ENCODE data around the gene KIAA1958.
"Not testable (repeated sequence)": the region's sequence is repeated elsewhere in the genome, so short reads cannot be mapped to it uniquely, and the experiment has no call there.

KIAA1958 gene

DNA sequence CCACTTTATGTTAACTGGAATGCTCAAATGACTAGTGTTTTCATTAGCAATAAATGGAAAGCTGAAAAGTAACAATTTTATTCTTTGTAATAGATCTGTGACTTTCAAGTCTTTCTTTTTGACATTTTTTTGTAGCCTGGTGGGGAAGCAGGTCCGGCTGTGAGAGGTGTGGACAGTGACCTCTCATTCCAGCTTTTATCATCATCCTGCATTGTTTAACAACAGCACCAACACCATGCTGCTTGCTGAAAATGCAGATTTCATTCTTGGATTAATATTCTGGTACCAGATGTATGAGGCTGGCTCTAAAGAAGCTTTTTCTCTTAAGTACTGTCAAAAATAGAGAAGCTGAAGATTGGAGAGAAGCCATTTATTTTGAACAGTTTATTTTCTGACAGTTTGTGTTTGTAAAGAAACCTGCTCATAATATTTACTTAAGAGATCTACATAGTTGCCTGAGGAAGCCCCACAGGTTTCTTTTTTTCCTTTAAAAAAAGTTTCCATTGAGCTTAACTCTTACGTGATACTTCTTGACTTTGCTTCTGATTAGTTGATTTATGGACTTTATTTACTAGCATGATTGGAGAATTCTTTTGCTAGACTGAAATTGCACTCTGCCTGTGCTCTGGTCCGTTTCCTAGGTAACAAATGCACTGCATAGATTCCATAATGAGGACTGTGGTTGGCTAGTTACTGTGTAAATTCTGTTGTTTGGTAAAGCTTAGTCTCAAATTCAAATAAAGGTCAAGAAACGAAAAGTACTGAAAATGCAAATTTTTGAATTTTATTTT is 3.4 kb downstream of the KIAA1958 start:
- in situ Hi-C loops (cut with MboI; ENCODE audit: low sequenced_read_pairs), result no loop called here

DNA sequence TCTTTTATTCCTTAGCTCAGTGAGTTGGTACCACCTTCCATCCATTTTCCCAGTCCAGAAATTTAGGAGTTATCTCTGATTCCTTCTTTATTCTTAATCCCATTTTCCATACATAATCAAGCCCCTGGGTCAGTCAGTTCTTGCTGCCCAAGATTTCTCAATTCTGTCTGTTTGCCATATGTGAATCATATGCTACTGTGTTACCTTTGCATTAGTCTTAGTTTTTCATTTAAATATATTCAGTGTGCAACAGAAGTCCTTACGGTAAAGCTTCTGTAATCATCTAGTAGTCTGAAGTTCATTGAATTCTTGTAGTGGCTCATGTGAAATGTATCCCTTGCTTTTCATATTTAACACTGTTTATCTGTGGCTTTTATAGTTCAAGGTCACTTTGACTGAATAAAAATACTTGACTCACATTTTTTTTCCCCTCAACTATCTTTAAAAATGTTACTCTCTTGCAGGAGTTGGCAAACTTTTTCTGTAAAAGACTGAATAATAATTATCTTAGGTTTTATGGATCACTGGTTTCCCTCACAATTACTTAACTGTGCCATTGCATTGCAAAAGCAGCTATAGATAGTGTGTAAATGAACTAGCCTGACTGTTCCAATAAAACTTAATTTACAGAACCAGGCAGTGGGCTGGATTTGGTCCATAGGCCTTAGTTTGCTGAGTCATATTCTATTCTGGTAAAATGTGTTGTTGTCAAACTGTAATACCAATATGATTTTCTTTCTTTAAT is 6.9 kb downstream of the KIAA1958 start:
- in situ Hi-C loops (cut with MboI; ENCODE audit: low sequenced_read_pairs), result no loop called here

DNA sequence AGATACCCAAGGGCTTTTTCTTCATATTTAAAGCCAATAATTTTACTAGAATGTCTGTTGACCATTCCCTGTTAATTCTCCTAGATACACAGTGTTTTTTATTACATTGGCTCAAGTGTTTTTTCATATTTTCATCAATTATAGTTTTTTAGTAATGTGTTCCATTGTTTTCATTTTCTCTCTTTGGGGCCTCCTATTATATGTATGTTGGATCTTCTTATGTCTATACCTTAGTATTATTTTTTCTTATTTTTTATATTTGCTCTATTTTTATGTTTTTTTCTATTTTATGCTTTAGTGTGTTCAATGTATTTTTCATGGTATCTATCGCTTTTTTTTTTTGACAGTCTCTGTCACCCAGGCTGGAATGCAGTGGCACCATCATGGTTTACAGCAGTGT is 7.5 kb downstream of the KIAA1958 start:
- in situ Hi-C loops (cut with MboI; ENCODE audit: low sequenced_read_pairs), result no loop called here

DNA sequence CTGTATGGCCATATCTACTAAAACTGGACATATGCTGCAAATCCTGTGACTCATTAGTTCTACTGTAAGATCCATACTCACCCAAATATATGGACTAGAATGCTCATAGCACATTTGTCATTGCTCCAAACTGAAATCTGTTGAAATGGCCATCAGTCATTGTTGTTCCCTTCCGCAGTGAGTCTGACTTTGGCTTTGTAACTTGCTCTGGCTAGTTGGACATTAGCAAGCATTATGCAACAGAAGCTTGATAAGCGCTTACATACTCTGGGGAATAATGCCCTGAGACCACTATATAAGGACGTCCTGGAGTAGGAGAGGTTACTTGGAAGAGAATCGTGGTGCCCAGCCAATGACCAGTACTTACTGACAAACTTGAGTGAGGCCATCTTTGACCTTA is 9.0 kb downstream of the KIAA1958 start:
- in situ Hi-C loops (cut with MboI; ENCODE audit: low sequenced_read_pairs), result no loop called here

DNA sequence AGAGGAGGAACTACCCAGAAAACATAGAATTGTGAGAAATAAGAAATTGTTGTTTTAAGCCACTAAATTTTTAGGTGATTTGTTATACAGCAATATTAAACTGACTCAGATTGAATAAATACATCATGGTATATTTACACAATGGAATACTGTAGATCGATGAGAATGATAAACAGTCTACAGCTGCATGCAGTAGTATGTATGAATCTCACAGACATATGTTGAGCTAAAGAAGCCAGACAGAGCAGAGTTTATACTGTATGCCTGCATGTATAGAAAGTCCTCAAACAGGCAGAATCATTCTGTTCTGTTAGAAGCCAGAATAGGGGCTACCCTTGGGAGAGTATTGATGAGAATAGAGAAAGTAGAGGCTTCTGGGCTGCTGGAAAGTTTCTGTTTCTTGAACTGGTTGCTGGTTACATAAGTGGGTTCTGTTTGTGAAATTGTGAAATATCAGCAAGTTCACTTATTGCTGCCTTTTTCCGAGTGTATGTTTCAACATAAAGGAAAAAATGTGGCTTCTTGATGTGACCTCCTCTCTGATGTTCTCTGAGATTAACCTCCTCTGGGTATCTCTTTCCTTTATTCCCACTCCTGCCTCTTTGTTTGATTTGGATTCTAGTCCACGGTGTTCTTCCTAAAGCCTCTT is 9.6 kb downstream of the KIAA1958 start:
- in situ Hi-C loops (cut with MboI; ENCODE audit: low sequenced_read_pairs), result no loop called here

DNA sequence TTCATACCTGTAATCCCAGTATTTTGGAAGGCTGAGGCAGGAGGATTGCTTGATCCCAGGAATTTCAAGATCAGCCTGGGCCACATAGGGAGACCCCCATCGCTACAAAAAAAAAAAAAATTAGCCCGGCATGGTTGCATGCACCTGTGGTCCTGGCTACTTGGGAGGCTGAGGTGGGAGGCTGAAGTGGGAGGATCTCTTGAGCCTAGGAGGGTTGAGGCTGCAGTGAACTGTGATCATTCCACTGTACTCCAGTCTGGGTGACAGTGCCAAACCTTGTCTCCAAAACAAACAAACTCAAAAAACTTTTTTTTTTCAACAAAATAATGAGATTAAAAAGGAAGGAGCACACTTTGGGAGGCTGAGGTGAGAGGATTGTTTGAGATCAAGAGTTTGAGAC is 14.2 kb downstream of the KIAA1958 start:
- in situ Hi-C loops (cut with MboI; ENCODE audit: low sequenced_read_pairs), result no loop called here

DNA sequence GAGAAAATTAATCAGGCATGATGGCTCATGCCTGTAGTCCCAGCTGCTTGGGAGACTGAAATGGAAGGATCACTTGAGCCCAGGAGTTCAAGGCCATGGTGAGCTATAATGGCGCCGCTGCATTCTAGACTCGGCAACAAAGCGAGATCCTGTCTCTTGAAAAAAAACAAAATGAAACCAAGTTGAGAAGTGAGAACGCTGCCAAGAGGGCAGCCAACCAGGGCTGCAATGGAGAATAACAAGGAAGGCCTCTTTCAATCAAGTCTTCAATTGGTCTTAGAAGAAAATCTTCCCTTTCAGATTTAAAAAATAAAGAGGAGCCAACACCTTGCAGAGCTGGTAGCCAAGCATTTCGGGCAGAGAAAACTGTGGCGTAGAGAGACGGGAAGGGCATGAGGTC is 14.7 kb downstream of the KIAA1958 start:
- in situ Hi-C loops (cut with MboI; ENCODE audit: low sequenced_read_pairs), result no loop called here

DNA sequence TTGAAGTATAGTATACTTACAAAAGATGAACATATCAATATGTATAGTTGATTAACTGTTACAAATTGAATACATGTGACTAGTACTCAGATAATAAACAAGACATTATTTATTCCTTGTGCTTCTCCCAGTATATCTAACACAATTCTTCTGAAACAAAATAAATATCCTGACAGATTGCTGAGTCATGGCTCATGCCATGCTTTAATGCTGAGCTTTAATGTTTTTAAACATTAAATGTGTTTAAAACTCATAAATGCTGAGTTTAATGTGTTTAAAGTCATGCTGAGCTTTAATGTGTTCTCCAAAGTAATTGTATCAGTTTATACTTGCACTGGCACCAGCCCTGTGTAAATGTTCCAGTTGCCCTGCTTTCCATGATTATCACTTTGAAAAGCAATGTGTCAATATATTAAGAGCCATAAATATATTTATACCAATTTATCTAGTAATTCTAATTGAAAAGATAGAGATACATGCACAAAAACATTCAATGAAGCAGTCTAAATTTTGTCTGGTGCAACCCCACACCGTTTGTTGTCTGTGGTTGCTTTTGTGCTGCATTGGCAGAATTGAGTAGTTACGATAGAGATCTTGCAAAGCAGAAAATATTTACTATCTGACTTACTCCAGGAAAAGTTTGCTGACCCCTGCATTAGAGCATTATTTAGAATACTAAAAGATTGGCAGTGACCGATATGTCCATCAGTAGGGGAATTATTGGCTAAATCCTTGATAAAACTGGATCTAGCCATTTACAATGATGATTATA is 15.7 kb downstream of the KIAA1958 start:
- in situ Hi-C loops (cut with MboI; ENCODE audit: low sequenced_read_pairs), result no loop called here

DNA sequence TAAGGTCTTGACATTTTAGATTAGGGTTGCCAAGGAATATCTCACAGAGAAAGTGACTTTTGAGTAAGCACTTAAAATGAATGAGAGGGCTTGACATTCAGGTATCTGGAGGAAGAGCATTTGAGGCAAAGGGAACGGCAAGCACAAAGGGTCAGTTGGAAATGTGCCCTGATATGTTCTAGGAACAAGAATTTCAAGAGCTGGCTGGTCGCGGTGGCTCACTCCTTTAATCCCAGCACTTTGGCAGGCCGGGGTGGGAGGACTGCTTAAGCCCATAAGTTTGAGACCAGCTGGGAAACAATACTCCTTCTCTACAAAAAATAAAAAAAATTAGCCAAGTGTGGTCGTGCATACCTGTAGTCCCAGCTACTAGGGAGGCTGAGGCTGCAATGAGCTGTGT is 16.5 kb downstream of the KIAA1958 start:
- in situ Hi-C loops (cut with MboI; ENCODE audit: low sequenced_read_pairs), result no loop called here

DNA sequence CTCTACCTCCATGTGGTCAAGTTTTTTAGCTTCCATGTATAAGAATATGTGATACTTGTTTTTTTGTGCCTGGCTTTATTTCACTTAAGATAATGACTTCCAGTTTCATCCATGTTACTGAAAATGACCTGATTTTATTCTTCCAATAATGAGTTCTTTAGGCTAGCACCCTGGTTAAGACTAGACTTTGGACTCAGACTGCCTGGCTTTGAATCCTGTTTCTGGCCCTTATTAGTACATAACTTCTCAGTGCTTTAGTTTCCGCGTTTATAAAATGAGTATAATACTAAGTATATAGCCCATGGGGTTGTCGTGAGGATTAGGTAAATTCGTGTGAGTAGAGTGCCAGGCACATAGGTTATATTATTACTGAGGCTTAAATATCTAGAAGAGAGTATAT is 18.5 kb downstream of the KIAA1958 start:
- in situ Hi-C loops (cut with MboI; ENCODE audit: low sequenced_read_pairs), result no loop called here

DNA sequence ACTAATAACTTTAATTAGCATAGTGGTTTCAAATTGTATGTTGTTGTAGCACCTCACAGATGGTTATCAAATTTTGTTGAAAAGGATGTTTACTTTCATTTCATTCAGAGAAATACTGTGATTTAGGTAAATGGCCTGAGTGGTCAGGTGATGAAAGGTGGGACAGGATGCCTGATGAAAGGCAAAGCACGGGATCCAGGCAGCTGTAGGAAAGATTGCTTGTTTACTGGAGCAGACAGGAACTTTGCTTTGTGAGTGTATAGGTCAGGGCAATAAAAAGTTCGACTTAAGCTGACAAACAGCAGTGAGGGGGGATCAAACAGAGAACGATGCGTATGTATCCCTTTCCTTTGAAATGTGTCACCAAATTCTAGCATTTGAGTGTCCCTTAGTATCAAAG is 19.0 kb downstream of the KIAA1958 start:
- in situ Hi-C loops (cut with MboI; ENCODE audit: low sequenced_read_pairs), result no loop called here

DNA sequence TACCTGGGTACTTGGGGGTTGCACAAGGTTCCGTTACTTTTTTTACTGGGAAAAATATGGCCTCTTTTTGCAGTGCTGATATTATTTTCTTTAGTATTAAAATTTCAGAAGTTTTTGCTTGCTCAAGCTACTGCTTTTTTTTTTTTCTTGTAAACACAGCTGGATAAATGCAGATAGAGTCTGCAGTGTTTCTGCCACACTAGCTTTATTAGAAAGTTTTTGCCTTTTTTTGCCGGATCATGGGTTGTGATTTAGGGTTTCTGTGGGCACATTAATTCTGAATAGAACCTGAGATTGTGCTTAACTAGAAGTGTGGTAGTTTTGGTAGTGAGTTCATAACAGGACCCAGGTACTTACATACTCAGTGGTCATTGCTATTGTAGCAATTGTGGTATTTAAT is 19.9 kb downstream of the KIAA1958 start:
- in situ Hi-C loops (cut with MboI; ENCODE audit: low sequenced_read_pairs), result no loop called here

DNA sequence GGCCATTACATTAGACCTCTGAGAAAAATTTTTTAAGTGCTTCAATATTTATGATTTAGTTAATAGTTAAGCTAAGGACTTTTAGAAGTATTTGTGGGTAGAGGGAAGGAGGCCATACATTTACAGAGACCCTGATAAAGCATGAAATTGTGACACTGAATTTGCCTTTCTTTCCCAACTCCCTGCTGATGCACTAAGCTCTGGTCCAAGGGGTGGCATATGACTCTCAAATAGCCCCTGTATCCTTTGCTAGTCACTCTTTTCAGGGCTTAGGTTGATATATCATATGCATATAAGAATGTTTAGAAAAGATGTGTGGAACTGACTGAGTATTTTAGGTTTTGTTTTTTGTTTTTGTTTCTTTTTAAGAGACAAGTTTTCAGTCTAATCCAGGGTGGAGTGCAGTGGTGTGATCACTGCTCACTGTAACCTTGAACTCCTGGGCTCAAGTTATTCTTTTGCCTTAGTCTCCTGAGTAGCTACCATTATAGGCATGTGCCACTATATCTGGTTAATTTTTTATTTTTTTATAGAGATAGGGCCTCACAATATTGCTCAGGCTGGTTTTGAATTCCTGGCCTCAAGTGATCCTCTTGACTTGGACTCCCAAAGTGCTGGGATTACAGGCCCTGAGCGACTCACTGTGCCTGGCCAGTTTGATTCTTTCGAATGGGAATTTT is 20.5 kb downstream of the KIAA1958 start:
- in situ Hi-C loops (cut with MboI; ENCODE audit: low sequenced_read_pairs), result no loop called here

DNA sequence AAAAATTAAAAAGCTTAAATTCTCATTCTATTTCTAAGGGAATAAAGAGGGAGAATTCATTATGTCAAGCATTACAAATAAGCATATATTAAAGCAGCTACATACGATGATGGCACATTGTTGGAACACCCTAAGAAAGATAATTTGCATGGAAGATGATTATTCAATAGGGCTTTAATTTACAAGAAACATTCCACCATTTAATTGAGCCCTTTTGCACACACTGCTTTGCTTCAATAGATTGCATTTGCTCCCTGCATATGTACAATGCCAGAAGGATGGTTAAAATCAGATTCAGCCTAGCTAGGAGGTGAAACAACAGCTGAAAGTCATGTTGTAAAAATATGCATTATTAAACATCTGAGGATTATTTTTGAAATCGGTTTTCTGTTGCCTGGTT is 21.8 kb downstream of the KIAA1958 start:
- in situ Hi-C loops (cut with MboI; ENCODE audit: low sequenced_read_pairs), result no loop called here

DNA sequence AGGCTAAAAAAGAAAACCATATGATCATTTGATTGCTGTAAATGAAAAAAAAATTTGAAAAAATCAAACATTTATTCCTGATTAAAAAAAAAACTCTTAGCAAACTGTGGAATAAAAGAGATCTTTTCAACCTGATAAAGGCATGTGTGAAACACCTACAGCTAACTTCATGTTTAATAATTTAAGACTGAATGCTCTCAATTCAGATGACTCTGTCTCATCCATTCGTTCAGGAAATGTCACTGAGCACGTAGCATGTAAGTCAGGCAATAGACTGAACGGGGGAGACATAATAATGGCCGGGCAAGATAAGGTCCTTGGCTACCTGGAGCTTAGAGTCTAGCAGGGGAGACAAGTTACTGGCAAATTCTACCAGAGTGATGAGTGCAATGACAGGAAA is 25.8 kb downstream of the KIAA1958 start:
- in situ Hi-C loops (cut with MboI; ENCODE audit: low sequenced_read_pairs), result not testable (repeated sequence)

DNA sequence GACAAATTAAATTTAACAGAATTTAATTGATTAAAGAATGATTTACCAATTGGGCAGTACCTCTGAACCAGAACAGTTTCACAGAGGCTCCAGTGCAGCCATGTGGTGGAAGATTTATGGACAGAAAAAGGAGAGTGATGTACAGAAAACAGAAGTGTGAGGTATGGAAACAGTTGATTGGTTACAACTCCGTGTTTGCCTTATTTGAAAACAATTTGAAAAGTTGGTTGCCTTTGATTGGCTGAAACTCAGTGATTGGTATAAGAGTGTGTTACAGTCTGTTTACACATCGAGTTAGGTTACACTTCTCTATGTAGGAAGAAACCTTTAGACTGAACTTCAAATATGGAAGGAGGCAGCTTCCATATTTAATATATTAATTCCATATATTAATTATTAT is 30.1 kb downstream of the KIAA1958 start:
- in situ Hi-C loops (cut with MboI; ENCODE audit: low sequenced_read_pairs), result no loop called here

DNA sequence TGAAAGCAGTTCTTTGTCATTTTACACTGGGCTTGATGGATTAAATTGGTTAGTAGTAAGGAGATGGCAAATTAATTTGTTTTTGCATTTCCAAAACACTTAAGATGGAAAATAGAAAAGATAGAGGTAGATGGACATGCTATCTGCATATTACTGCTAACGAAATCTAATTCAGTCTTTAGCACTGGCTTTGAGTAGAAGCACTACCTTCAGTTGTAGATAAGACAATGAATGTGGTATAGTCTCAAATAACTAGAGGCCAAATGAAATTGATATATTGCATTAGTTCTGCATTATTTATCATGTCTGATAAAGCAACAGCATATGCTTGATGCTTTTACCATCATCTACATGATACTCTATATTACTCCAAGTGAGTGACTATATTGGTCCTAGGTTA is 33.4 kb downstream of the KIAA1958 start:
- in situ Hi-C loops (cut with MboI; ENCODE audit: low sequenced_read_pairs), result no loop called here

DNA sequence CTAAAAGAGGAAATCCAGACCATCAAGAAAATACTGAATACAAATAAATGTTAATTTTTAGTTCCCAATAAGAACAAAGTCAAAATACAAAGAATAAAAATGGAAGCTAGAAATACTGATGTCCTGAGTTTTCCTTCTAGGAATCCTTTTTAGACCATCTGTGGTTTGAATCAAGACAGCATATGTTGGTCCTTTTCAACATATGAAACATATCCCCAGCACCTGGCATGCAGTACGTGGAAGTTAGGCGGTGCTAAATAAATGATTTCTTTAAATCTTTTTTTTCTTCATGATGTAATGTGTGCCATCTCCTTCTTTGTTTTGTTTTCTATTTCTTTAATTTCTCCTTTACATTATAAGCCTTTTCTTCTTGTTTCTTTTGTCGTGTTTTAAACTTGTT is 34.0 kb downstream of the KIAA1958 start:
- in situ Hi-C loops (cut with MboI; ENCODE audit: low sequenced_read_pairs), result no loop called here

DNA sequence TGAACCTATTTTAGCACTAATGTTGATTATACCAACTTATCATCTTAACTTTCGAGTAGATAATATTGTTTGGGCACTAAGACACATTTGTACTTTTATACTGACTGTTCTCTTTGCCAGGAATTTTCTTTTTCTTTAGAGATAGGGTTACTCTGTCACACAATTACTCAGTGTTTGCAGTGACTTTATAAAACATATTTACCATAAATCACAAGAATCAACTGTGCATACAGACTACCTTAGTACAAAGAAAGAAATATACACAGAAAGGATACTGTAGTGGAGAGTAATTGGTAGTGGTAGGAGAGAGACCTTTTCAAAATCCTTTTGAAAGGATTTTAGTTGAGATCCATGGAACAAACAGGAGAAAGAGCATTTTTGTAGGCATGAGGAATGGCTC is 40.3 kb downstream of the KIAA1958 start:
- in situ Hi-C loops (cut with MboI; ENCODE audit: low sequenced_read_pairs), result no loop called here

DNA sequence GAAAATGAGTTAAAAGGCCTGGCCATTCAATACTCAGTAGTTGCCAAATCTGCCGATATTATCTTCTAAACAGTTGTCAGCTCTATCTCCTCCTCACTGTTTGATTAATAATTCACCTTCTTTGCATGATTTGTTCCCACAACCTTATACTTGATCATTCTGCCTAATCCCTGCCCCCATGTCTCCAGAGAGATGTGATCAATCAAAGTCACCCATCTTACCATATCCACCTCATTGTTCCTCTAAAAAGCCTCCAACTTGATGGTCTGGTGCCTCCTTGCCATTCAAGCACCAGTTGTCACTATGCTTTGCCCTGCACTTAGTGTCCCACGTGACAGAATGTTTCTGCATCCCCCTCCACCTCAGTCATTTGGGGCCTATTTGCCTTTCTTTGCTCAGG is 41.3 kb downstream of the KIAA1958 start:
- in situ Hi-C loops (cut with MboI; ENCODE audit: low sequenced_read_pairs), result no loop called here

DNA sequence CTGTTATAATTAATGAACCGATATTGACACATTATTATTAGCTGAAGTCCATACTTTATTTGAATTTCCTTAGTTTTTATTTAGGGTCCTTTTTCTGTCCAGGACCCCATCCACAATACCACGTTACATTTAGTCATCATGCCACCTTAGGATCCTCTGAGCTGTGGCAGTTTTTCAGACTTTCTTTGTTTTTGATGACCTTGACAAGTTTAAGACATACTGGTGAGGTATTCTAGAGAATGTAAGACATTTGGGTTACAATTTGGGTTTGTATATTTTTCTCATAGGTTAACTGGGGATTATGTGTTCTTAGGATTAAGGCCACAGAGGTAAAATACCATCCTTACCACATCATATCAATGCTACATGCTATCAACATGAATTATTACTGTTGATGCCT is 42.7 kb downstream of the KIAA1958 start:
- in situ Hi-C loops (cut with MboI; ENCODE audit: low sequenced_read_pairs), result no loop called here
